Keratinocyte (primary cell): ENCODE data around the gene DDAH1. TPM values are rescaled to one million over a fixed set of nuclear protein-coding genes. Genes with fewer than 3 reads are reported as not detected.
"Not testable (repeated sequence)": the region's sequence is repeated elsewhere in the genome, so short reads cannot be mapped to it uniquely, and the experiment has no call there.

Experiments
- DNase-seq: peaks from one replicate; pipeline ENCODE4 v3.0.0-alpha.2; 2011; ENCODE audit warnings: low read depth, missing footprints, low spot score
- FAIRE-seq: peaks from 2 replicates; lab custom pipeline; 2011; peaks lifted over from hg19 to GRCh38; lab: Jason Lieb, UNC
- H2AFZ ChIP-seq: 2 replicates; pipeline ENCODE4 v1.6.0; 2012; ENCODE audit warnings: low read length, control low read depth, inconsistent platforms; ENCODE audit not compliant: control insufficient read depth
- H3K27ac ChIP-seq: 2 replicates; pipeline ENCODE4 v1.5.1; 2011; ENCODE audit warnings: low read length; ENCODE audit not compliant: control insufficient read depth, insufficient read depth
- H3K27me3 ChIP-seq: 3 replicates; pipeline ENCODE4 v1.6.0; 2011; ENCODE audit warnings: low read length; ENCODE audit not compliant: control insufficient read depth, insufficient read depth; ENCODE audit errors: extremely low read depth
- H3K36me3 ChIP-seq, 2 experiments: 2 replicates in 1 of 2; 3 replicates in 1 of 2; pipeline ENCODE4 v1.5.1; 2011; ENCODE audit warnings: low read length in 2 of 2, mild to moderate bottlenecking in 1 of 2; ENCODE audit not compliant: control insufficient read depth in 2 of 2, insufficient read depth in 2 of 2; ENCODE audit errors: extremely low read depth in 1 of 2
- H3K4me1 ChIP-seq: 3 replicates; pipeline ENCODE4 v1.5.1; 2011; ENCODE audit warnings: low read length; ENCODE audit not compliant: control insufficient read depth, insufficient read depth; ENCODE audit errors: extremely low read depth
- H3K4me2 ChIP-seq: 3 replicates; pipeline ENCODE4 v1.6.0; 2011; ENCODE audit warnings: low read depth, low read length; ENCODE audit not compliant: control insufficient read depth, insufficient read depth; ENCODE audit errors: extremely low read depth
- H3K4me3 ChIP-seq, 3 experiments: fragments of 200-600 bp in 1 of 3; sonication (generic) in 1 of 3; 2 replicates in 2 of 3; 3 replicates in 1 of 3; pipeline ENCODE4 v1.5.1; 2011 to 2016; ENCODE audit warnings: low read length in 3 of 3, mild to moderate bottlenecking in 3 of 3, control low read depth in 2 of 3, inconsistent platforms in 1 of 3, low read depth in 1 of 3, mixed read lengths in 1 of 3, mixed run types in 1 of 3, moderate library complexity in 1 of 3; ENCODE audit not compliant: control insufficient read depth in 2 of 3, insufficient read depth in 2 of 3; ENCODE audit errors: extremely low read depth in 1 of 3
- H3K79me2 ChIP-seq: 2 replicates; pipeline ENCODE4 v1.6.0; 2012; ENCODE audit warnings: low read length; ENCODE audit not compliant: control insufficient read depth, insufficient read depth
- H3K9ac ChIP-seq: 3 replicates; pipeline ENCODE4 v1.6.0; 2011; ENCODE audit warnings: low read length; ENCODE audit not compliant: control insufficient read depth, insufficient read depth; ENCODE audit errors: extremely low read depth
- H3K9me1 ChIP-seq: 3 replicates; pipeline ENCODE4 v1.6.0; 2011; ENCODE audit warnings: low read length; ENCODE audit not compliant: control insufficient read depth, insufficient read depth; ENCODE audit errors: extremely low read depth
- H3K9me3 ChIP-seq: 2 replicates; pipeline ENCODE4 v1.5.1; 2012; ENCODE audit warnings: low read depth, low read length; ENCODE audit not compliant: control insufficient read depth
- H4K20me1 ChIP-seq: 3 replicates; pipeline ENCODE4 v1.6.0; 2011; ENCODE audit warnings: low read length; ENCODE audit not compliant: control insufficient read depth, insufficient read depth; ENCODE audit errors: extremely low read depth
- CTCF ChIP-seq, 3 experiments: IDR thresholded peaks in 1 of 3; conservative IDR thresholded peaks in 1 of 3; optimal IDR thresholded peaks in 1 of 3; 2 replicates in 2 of 3; 3 replicates in 1 of 3; pipeline versions ENCODE3 to v1.5.1; 2011; ENCODE audit warnings: low read length in 3 of 3, mild to moderate bottlenecking in 3 of 3, moderate library complexity in 2 of 3, control low read depth in 1 of 3, inconsistent platforms in 1 of 3; ENCODE audit not compliant: insufficient read depth in 2 of 3; ENCODE audit errors: extremely low read depth in 1 of 3
- EZH2 ChIP-seq: IDR thresholded peaks from one replicate; pipeline ENCODE4 v1.6.1; 2012; ENCODE audit warnings: inconsistent platforms, mild to moderate bottlenecking, low read length, moderate library complexity
- dilution Hi-C: fragments of 300-500 bp; cut with MboI; formaldehyde crosslinking; loops from one replicate; pipeline ENCODE4 v1.7.0; 2020; ENCODE audit warnings: low sequenced_read_pairs; ENCODE audit not compliant: extremely low pct_ligation_motif_present
- polyA plus RNA-seq, 5 experiments: library from polyadenylated mRNA; depleted of rRNA in 3 of 5; stranded (reverse) in 3 of 5; stranded (forward) in 1 of 5; unstranded in 1 of 5; fragments of >200 nt; gene quantifications; 1 replicate in 1 of 5; 2 replicates in 3 of 5; 3 replicates in 1 of 5; pipeline versions ENCODE4 v1.2.1 to v1.2.3, GENCODE V29; 2011 to 2012; ENCODE audit warnings: missing spikeins in 2 of 5, low read depth in 1 of 5, low replicate concordance in 1 of 5

Gene DDAH1
- polyA plus RNA-seq, 1 donor (not counting 4 experiments of a cell fraction or from before 2014, with no cell fraction given), result 5.8 TPM

- no peaks in the 10 kb centered on the region for H3K79me2 ChIP-seq
- H3K4me2 ChIP-seq, result no peak overlapping the region
- peaks cover 12% of the 10 kb centered on the region for H3K4me1 ChIP-seq
- H2AFZ ChIP-seq, result no peak overlapping the region
- H3K9ac ChIP-seq, result no peak overlapping the region
- H3K9me1 ChIP-seq, result no peaks in the 10 kb centered on the region
- FAIRE-seq, result peak; percentile 85
- H4K20me1 ChIP-seq, result no peaks in the 10 kb centered on the region
- dilution Hi-C loops, result no loop called here
- H3K4me3 ChIP-seq, result no peak overlapping the region
- no peaks in the 10 kb centered on the region for H3K9me3 ChIP-seq
- TF ChIP-seq CTCF (optimal IDR thresholded peaks at IDR 0.05 in 1 of 3, IDR thresholded peaks at IDR 0.05 in 1 of 3, conservative IDR thresholded peaks at IDR 0.05 in 1 of 3; ENCODE audit: extremely low read depth in 1 of 3, insufficient read depth in 2 of 3, low read length in 3 of 3) (no peak), EZH2 (no peak)
- H3K27me3 ChIP-seq, result no peaks in the 10 kb centered on the region
- no peak overlapping the region for H3K27ac ChIP-seq
- DNase-seq, result no peak
- H3K36me3 ChIP-seq, result no peaks in the 10 kb centered on the region
Measured at GRCh38 chr1:85349224-85349623, 115.7 kb downstream of the DDAH1 start.

GRCh38 chr1:85347908-85348307 is 117.1 kb downstream of the DDAH1 start:
- Histone ChIP-seq H2AFZ (no peak overlapping the region), H3K9me3 (no peaks in the 10 kb centered on the region), H3K4me3 (no peak overlapping the region), H3K36me3 (no peaks in the 10 kb centered on the region), H3K9me1 (no peaks in the 10 kb centered on the region), H3K27me3 (no peaks in the 10 kb centered on the region), H3K79me2 (no peaks in the 10 kb centered on the region), H3K4me2 (no peak overlapping the region), H4K20me1 (no peaks in the 10 kb centered on the region), H3K27ac (no peak overlapping the region), H3K9ac (no peak overlapping the region), H3K4me1 (peaks cover 25% of the 10 kb centered on the region)
- TF ChIP-seq EZH2 (no peak), CTCF (optimal IDR thresholded peaks at IDR 0.05 in 1 of 3, IDR thresholded peaks at IDR 0.05 in 1 of 3, conservative IDR thresholded peaks at IDR 0.05 in 1 of 3; ENCODE audit: extremely low read depth in 1 of 3, insufficient read depth in 2 of 3, low read length in 3 of 3) (no peak)
- dilution Hi-C loops, result no loop called here
- DNase-seq (no peak), FAIRE-seq (no peak)

GRCh38 chr1:85347275-85347674 is 117.7 kb downstream of the DDAH1 start:
- H3K4me3 ChIP-seq, H3K27ac ChIP-seq, DNase-seq, H4K20me1 ChIP-seq, FAIRE-seq, dilution Hi-C loops, H3K36me3 ChIP-seq, H2AFZ ChIP-seq, H3K79me2 ChIP-seq, H3K9me3 ChIP-seq, H3K9me1 ChIP-seq, H3K9ac ChIP-seq, H3K4me2 ChIP-seq, H3K27me3 ChIP-seq: not testable (repeated sequence)
- peaks cover 32% of the 10 kb centered on the region for H3K4me1 ChIP-seq
